H9 (cell line): ENCODE measurements around the gene SDE2. TPM values are rescaled to one million over a fixed set of nuclear protein-coding genes. Genes with fewer than 3 reads are reported as not detected.

Source experiments
- DNase-seq: peaks from one replicate; pipeline ENCODE4 v3.0.0-alpha.2; 2017
- H2AFZ ChIP-seq: one replicate; pipeline ENCODE4 v1.6.1; 2013; ENCODE audit warnings: mild to moderate bottlenecking, low read length, control low read depth, moderate library complexity
- H2AK5ac ChIP-seq: 2 replicates; pipeline ENCODE4 v1.6.1; 2013; ENCODE audit warnings: low read length, control low read depth, mixed read lengths; ENCODE audit not compliant: insufficient read length
- H2BK120ac ChIP-seq: one replicate; pipeline ENCODE4 v1.6.1; 2013; ENCODE audit warnings: low read depth, mild to moderate bottlenecking, low read length, control low read depth, inconsistent platforms; ENCODE audit not compliant: poor library complexity, severe bottlenecking
- H2BK12ac ChIP-seq: 2 replicates; pipeline ENCODE4 v1.6.1; 2013; ENCODE audit warnings: low read length, control low read depth, mixed read lengths, low read depth; ENCODE audit not compliant: insufficient read length
- H2BK15ac ChIP-seq: 2 replicates; pipeline ENCODE4 v1.6.1; 2013; ENCODE audit warnings: low read depth, low read length, control low read depth
- H2BK20ac ChIP-seq: one replicate; pipeline ENCODE4 v1.6.1; 2013; ENCODE audit warnings: low read depth, mild to moderate bottlenecking, low read length, control low read depth, inconsistent platforms; ENCODE audit not compliant: poor library complexity, severe bottlenecking
- H2BK5ac ChIP-seq: 2 replicates; pipeline ENCODE4 v1.6.1; 2013; ENCODE audit warnings: low read length, control low read depth, mixed read lengths; ENCODE audit not compliant: insufficient read length
- H3K14ac ChIP-seq: 2 replicates; pipeline ENCODE4 v1.6.1; 2013; ENCODE audit warnings: low read length, control low read depth; ENCODE audit not compliant: insufficient read depth
- H3K18ac ChIP-seq: 2 replicates; pipeline ENCODE4 v1.6.1; 2013; ENCODE audit warnings: low read depth, mild to moderate bottlenecking, mixed read lengths, low read length, control low read depth; ENCODE audit not compliant: insufficient read length
- H3K23ac ChIP-seq: 2 replicates; pipeline ENCODE4 v1.6.1; 2013; ENCODE audit warnings: low read length, control low read depth, mixed read lengths, low read depth; ENCODE audit not compliant: insufficient read length
- H3K23me2 ChIP-seq: 2 replicates; pipeline ENCODE4 v1.6.1; 2013; ENCODE audit warnings: low read depth, mild to moderate bottlenecking, mixed read lengths, low read length, control low read depth; ENCODE audit not compliant: insufficient read length, poor library complexity, severe bottlenecking
- H3K27ac ChIP-seq: 2 replicates; pipeline ENCODE4 v1.5.1; 2013; ENCODE audit warnings: low read length, control low read depth, mixed read lengths, low read depth; ENCODE audit not compliant: insufficient read length
- H3K27me3 ChIP-seq: 2 replicates; pipeline ENCODE4 v1.6.1; 2013; ENCODE audit warnings: low read length, control low read depth, inconsistent platforms; ENCODE audit not compliant: insufficient read depth
- H3K4ac ChIP-seq: 2 replicates; pipeline ENCODE4 v1.6.1; 2013; ENCODE audit warnings: low read depth, mild to moderate bottlenecking, control low read depth, inconsistent platforms, low read length, moderate library complexity
- H3K4me1 ChIP-seq: 2 replicates; pipeline ENCODE4 v1.6.1; 2013; ENCODE audit warnings: low read length, control low read depth, inconsistent platforms; ENCODE audit not compliant: insufficient read depth
- H3K4me2 ChIP-seq: 2 replicates; pipeline ENCODE4 v1.6.1; 2013; ENCODE audit warnings: low read length, control low read depth, mixed read lengths; ENCODE audit not compliant: insufficient read length, insufficient read depth
- H3K56ac ChIP-seq: 2 replicates; pipeline ENCODE4 v1.6.1; 2013; ENCODE audit warnings: low read depth, mild to moderate bottlenecking, mixed read lengths, low read length, control low read depth; ENCODE audit not compliant: insufficient read length
- H3K79me1 ChIP-seq: 2 replicates; pipeline ENCODE4 v1.6.1; 2013; ENCODE audit warnings: low read depth, mild to moderate bottlenecking, moderate library complexity, low read length, control low read depth, inconsistent platforms; ENCODE audit not compliant: insufficient read depth, poor library complexity, severe bottlenecking
- H3K79me2 ChIP-seq: 2 replicates; pipeline ENCODE4 v1.6.1; 2013; ENCODE audit warnings: low read length, control low read depth, inconsistent platforms; ENCODE audit not compliant: insufficient read depth
- H3K9ac ChIP-seq: 2 replicates; pipeline ENCODE4 v1.6.1; 2013; ENCODE audit warnings: low read length, control low read depth, mixed read lengths; ENCODE audit not compliant: insufficient read length; ENCODE audit errors: extremely low read depth
- H3K9me3 ChIP-seq: one replicate; pipeline ENCODE4 v1.6.1; 2013; ENCODE audit warnings: low read depth, low read length, inconsistent platforms; ENCODE audit not compliant: control insufficient read depth
- H3T11ph ChIP-seq: one replicate; pipeline ENCODE4 v1.6.1; 2013; ENCODE audit warnings: mild to moderate bottlenecking, low read length, control low read depth, inconsistent platforms
- H4K20me1 ChIP-seq: one replicate; pipeline ENCODE4 v1.6.1; 2013; ENCODE audit not compliant: control insufficient read depth, insufficient read length, insufficient read depth
- H4K5ac ChIP-seq: 2 replicates; pipeline ENCODE4 v1.6.1; 2013; ENCODE audit warnings: low read depth, mild to moderate bottlenecking, mixed read lengths, low read length, control low read depth; ENCODE audit not compliant: insufficient read length
- H4K8ac ChIP-seq: replicated peaks from 2 replicates; pipeline ENCODE4 v1.6.1; 2013; ENCODE audit warnings: low read length, control low read depth, mixed read lengths, low read depth; ENCODE audit not compliant: insufficient read length
- H4K91ac ChIP-seq: 2 replicates; pipeline ENCODE4 v1.6.1; 2013; ENCODE audit warnings: low read depth, mild to moderate bottlenecking, moderate library complexity, mixed read lengths, low read length, control low read depth; ENCODE audit not compliant: insufficient read length
- H3K27ac Mint-ChIP-seq, 3 experiments: 2 replicates in 2 of 3; 3 replicates in 1 of 3; pipeline ENCODE4 v1.8.0; 2020 to 2021; ENCODE audit warnings: mixed read lengths in 3 of 3, mild to moderate bottlenecking in 1 of 3, moderate library complexity in 1 of 3
- H3K27me3 Mint-ChIP-seq: 2 replicates; pipeline ENCODE4 v1.8.0; 2021; ENCODE audit warnings: low read depth, mild to moderate bottlenecking, moderate library complexity, mixed read lengths
- H3K36me3 Mint-ChIP-seq, 3 experiments: 2 replicates in 2 of 3; 3 replicates in 1 of 3; pipeline ENCODE4 v1.8.0; 2020 to 2021; ENCODE audit warnings: low read depth in 3 of 3, mixed read lengths in 3 of 3; ENCODE audit not compliant: insufficient read depth in 1 of 3
- H3K4me1 Mint-ChIP-seq, 2 experiments: 2 replicates each; pipeline ENCODE4 v1.8.0; 2020; ENCODE audit warnings: mixed read lengths in 2 of 2
- H3K4me3 Mint-ChIP-seq, 2 experiments: 2 replicates in 1 of 2; 3 replicates in 1 of 2; pipeline ENCODE4 v1.8.0; 2020 to 2021; ENCODE audit warnings: mild to moderate bottlenecking in 2 of 2, mixed read lengths in 2 of 2, moderate library complexity in 1 of 2
- H3K9me3 Mint-ChIP-seq, 2 experiments: 2 replicates in 1 of 2; 3 replicates in 1 of 2; pipeline ENCODE4 v1.8.0; 2020; ENCODE audit warnings: mild to moderate bottlenecking in 2 of 2, mixed read lengths in 2 of 2, moderate library complexity in 1 of 2
- WGBS: extraction: QIAGEN DNeasy Blood & Tissue Kit; methylation state at CpG from one replicate; pipeline ENCODE4 v1.1.7; 2013; ENCODE audit warnings: missing lambda C conversion rate, low lambda C conversion rate, mixed read lengths; ENCODE audit not compliant: insufficient read length; ENCODE audit errors: extremely low coverage; 5-methylcytosine and 5-hydroxymethylcytosine counted together
- total RNA-seq: library from RNA; stranded (reverse); gene quantifications from 2 replicates; pipeline ENCODE4 v1.2.1, GENCODE V29; 2021
- TF ChIP-seq, protein P1 (sequence below): fragments of 200-600 bp; sonication (generic); conservative IDR thresholded peaks from 3 replicates; pipeline ENCODE4 v1.8.0; 2021; ENCODE audit warnings: antibody characterized with exemption, mild to moderate bottlenecking

Gene SDE2
- total RNA-seq, 1 experiment from 2014 or later: 20.5 TPM

GRCh38 chr1:226019572-226019971, 20.4 kb upstream of the SDE2 start:
- Histone ChIP-seq H3K4me1 (no peaks in the 10 kb centered on the region), H2AFZ (no peak overlapping the region), H3K14ac (no peak overlapping the region)

More at GRCh38 chr1:226019572-226019971, 20.4 kb upstream of the SDE2 start:
- H4K5ac ChIP-seq: no peak overlapping the region
- no peak overlapping the region for H2BK120ac ChIP-seq
- TF ChIP-seq, protein P1, sequence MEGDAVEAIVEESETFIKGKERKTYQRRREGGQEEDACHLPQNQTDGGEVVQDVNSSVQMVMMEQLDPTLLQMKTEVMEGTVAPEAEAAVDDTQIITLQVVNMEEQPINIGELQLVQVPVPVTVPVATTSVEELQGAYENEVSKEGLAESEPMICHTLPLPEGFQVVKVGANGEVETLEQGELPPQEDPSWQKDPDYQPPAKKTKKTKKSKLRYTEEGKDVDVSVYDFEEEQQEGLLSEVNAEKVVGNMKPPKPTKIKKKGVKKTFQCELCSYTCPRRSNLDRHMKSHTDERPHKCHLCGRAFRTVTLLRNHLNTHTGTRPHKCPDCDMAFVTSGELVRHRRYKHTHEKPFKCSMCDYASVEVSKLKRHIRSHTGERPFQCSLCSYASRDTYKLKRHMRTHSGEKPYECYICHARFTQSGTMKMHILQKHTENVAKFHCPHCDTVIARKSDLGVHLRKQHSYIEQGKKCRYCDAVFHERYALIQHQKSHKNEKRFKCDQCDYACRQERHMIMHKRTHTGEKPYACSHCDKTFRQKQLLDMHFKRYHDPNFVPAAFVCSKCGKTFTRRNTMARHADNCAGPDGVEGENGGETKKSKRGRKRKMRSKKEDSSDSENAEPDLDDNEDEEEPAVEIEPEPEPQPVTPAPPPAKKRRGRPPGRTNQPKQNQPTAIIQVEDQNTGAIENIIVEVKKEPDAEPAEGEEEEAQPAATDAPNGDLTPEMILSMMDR: no peak
- no peak overlapping the region for H2BK12ac ChIP-seq
- Mint-ChIP-seq H3K4me3 (no peak overlapping the region), H3K36me3 (no peaks in the 10 kb centered on the region), H3K27me3 (peaks cover 3% of the 10 kb centered on the region; the same call in 1 of the 2 replicates), H3K9me3 (no peaks in the 10 kb centered on the region), H3K4me1 (no peaks in the 10 kb centered on the region), H3K27ac (no peak overlapping the region)
- H4K91ac ChIP-seq: no peak overlapping the region
- H3K56ac ChIP-seq: no peak overlapping the region
- no peaks in the 10 kb centered on the region for H3K79me2 ChIP-seq
- H3K9ac ChIP-seq: no peak overlapping the region
- H2BK5ac ChIP-seq: no peak overlapping the region
- no peak overlapping the region for H3K18ac ChIP-seq
- WGBS: no CpG with 5 or more reads among the region's 1 CpG
- no peaks in the 10 kb centered on the region for H3K9me3 ChIP-seq
- H3K79me1 ChIP-seq: no peaks in the 10 kb centered on the region
- H2BK20ac ChIP-seq: no peak overlapping the region
- no peak overlapping the region for H3K27ac ChIP-seq
- no peaks in the 10 kb centered on the region for H4K20me1 ChIP-seq
- no peak overlapping the region for H3K4me2 ChIP-seq
- H2AK5ac ChIP-seq: no peak overlapping the region
- no peak overlapping the region for H3K23ac ChIP-seq
- H3K23me2 ChIP-seq: no peaks in the 10 kb centered on the region
- no peak for DNase-seq
- H3K27me3 ChIP-seq: no peaks in the 10 kb centered on the region
- no peak overlapping the region for H3T11ph ChIP-seq
- H3K4ac ChIP-seq: no peak overlapping the region
- H2BK15ac ChIP-seq: no peak overlapping the region
- H4K8ac ChIP-seq: no peak overlapping the region
